OCI-LY1 (cell line): ENCODE data around the gene MRPS10.

Experiments used
- CTCF ChIP-seq: fragments of 200-600 bp; sonication (generic), shearing (Covaris generic); IDR thresholded peaks from 2 replicates; pipeline ENCODE4 v1.5.1; 2017; ENCODE audit warnings: mild to moderate bottlenecking, antibody characterized with exemption, low read length, moderate library complexity, mixed read lengths
- EZH2 ChIP-seq: fragments of 200-600 bp; sonication (generic), shearing (Covaris generic); IDR thresholded peaks from 2 replicates; pipeline ENCODE4 v1.8.0; 2017; ENCODE audit warnings: borderline replicate concordance, mixed run types, mild to moderate bottlenecking, antibody characterized with exemption, low read length, moderate library complexity, mixed read lengths

- TF ChIP-seq EZH2, result no peak
- TF ChIP-seq CTCF, result no peak
Measured at GRCh38 chr6:42227173-42227850, 9.7 kb upstream of the MRPS10 start.
